Lower leg skin (tissue), 3 donors: ENCODE results near the gene DROSHA.

Experiments
- POLR2A ChIP-seq, 2 donors: fragments of 450-650 bp; IDR thresholded peaks; one replicate each; pipeline ENCODE4 v1.6.1; 2016 to 2017; ENCODE audit warnings: antibody characterized with exemption in 2 of 2, mild to moderate bottlenecking in 1 of 2, moderate library complexity in 1 of 2
- TF ChIP-seq, protein P1 (sequence below), 3 donors: fragments of 450-650 bp; IDR thresholded peaks; one replicate each; pipeline ENCODE4 v1.5.1; 2016; ENCODE audit warnings: antibody characterized with exemption in 3 of 3, mild to moderate bottlenecking in 3 of 3, moderate library complexity in 2 of 3

DNA sequence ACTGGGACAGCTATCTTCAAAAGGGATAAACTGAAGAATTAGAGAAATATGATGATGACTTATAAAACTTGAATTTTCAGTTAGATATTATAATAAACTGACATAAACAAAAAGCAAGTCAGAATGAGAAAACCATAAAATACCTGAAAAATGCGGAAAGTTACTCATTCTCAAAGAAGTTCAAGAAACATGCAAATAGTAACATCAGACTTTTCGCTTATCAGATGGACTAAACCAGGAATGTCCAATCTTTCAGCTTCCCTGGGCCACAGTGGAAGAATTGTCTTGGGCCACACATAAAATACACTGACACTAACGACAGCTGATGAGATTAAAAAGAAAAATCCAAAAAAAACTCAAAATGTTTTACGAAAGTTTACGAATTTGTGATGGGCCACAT is 53.9 kb downstream of the DROSHA start:
- TF ChIP-seq, protein P1, sequence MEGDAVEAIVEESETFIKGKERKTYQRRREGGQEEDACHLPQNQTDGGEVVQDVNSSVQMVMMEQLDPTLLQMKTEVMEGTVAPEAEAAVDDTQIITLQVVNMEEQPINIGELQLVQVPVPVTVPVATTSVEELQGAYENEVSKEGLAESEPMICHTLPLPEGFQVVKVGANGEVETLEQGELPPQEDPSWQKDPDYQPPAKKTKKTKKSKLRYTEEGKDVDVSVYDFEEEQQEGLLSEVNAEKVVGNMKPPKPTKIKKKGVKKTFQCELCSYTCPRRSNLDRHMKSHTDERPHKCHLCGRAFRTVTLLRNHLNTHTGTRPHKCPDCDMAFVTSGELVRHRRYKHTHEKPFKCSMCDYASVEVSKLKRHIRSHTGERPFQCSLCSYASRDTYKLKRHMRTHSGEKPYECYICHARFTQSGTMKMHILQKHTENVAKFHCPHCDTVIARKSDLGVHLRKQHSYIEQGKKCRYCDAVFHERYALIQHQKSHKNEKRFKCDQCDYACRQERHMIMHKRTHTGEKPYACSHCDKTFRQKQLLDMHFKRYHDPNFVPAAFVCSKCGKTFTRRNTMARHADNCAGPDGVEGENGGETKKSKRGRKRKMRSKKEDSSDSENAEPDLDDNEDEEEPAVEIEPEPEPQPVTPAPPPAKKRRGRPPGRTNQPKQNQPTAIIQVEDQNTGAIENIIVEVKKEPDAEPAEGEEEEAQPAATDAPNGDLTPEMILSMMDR (IDR thresholded peaks at IDR 0.05) = no peak
- no peak for TF ChIP-seq POLR2A (IDR thresholded peaks at IDR 0.05)
